ENCODE data around the gene PDZRN4. TPM values are rescaled to one million over a fixed set of nuclear protein-coding genes. Genes with fewer than 3 reads are reported as not detected.

PDZRN4 gene
- total RNA-seq, 1 donor from 2014 or later = 0.24 TPM

- ATAC-seq = no peak
Observed at GRCh38 chr12:41365653-41366171, 177.6 kb downstream of the PDZRN4 start.

DNA sequence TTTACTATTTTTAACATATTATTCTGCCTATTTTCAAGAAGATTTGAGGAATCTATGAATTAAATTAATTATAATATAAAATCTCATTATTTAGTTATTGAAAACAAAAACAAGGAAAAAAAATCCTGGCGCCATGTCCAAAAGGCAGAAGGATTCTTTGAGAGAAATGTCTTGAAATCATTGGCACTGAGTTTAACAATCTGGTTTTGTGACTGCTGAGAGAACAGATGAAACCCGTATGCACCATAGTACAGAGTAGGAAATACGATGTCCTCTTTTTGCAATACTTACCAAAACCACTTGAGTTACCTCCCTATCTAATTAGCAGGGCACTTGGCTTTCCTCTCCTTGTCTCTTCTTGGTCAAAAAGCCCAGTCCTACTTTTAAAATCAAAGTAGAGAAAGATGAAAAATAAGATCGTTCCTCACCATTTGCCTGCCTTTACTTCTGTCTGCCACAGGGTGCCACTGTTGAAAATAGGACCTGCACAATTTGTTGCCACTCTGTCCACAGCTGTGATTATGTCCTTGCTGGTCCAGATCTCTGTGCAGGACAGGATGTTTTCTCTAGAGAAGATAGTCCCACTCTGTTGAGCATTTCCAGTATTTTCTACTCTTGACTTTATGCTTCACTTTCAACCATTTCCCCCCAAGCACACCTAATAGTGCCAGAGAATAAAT lies 179.7 kb downstream of the PDZRN4 start:
- no peak for ATAC-seq

DNA sequence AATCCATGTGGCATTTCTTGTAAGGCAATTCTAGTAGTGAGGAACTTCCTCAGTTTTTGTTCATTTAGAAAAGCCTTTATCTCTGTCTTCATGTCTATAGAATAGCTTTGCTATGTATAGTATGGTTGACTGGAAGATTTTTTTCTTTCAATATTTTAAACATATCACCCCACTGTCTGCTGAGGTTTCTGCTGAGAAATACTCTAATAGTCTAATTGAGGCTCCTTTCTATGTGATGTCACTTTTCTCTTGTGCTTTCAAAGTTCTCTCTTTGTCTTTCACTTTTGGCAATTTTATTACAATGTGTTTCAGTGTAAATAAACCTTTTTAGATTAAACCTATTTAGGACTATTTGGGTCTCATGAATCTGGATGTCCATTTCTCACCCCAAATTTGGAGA lies 192.8 kb downstream of the PDZRN4 start:
- ATAC-seq = no peak

DNA sequence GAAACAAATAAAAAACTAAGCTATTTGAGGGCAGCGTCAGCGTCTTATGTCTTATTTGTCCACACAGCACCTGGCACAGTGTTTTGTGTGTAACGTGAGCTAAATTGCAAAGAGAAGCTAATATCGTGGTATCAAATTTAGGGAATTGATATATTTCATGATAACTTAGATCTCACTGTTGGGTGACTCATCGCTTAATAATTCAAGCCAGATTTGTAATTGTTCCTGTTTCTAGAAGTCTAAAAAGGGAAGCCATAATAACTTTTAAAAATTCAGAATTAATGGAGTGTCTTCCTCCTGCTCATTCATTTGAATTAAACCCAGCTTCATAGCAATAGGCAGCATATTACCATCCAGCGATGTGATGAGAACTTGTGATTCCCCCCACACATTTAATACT lies 214.7 kb downstream of the PDZRN4 start:
- no peak for ATAC-seq

DNA sequence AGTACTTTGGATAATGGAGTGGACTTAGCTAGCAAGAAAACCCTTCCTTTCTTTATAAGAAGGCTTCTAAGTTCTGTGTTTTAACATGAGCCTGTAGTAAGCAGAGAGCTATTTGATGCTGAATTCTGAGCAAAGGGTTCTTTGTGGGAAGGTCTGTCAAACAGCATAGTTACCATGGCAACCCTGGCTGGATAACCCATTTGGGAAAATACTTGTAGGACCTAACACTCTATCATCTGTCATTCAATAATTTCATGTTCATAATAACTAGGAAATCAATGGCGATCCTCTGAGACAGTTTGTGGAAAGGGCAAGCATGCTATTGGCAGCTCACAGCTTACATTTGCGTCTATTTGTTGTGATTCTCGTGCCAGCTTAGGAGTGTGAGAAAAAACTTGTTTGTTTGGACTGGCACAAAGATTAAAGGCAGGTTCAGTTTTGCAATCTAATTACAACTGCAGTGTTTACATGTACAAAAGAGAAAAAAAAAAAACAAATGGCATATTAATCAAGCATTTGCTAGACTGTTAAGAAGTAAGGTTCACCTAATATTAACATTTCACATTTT lies 219.2 kb downstream of the PDZRN4 start:
- no peak for ATAC-seq

- ATAC-seq = no peak
Observed at GRCh38 chr12:41409628-41410027, 221.5 kb downstream of the PDZRN4 start.

GRCh38 chr12:41418586-41418985 lies 230.5 kb downstream of the PDZRN4 start:
- no peak for ATAC-seq

DNA sequence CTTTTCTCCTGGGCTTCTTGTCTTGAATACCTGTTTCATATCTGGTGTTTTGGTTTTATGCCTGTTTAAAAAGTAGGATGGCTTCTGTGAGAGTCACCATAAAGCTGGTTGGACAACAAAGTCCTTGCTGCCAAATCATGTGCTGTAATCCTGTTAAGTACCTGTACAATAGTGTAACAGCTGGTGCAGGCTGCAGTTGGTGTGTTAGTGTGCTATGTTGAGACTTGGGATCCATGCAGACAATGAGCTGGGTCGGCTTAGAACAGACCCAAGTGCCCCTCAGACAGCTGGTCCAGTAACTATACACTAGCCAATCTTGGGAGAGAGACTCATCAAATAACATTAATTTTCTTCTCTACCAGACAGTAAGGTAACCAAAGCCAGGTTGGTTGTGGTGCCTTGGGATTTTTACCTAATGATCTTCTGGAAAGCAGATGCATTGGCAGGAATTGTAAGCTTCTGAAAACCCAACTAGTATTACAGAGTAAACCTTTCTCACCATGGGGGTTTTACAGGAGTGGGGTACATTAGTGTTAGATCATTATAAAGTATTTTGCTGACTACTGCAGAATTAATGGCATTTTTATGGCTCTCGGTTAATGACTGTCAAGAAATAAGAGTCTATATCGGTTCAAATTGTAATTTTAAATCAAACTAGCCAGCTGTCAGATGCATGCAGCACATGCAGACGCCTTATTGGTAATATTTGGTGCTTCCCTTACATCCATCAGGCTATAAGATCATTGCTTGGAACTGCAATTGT lies 231.2 kb downstream of the PDZRN4 start:
- ATAC-seq = no peak

GRCh38 chr12:41424651-41425050 lies 236.5 kb downstream of the PDZRN4 start:
- ATAC-seq = no peak

DNA sequence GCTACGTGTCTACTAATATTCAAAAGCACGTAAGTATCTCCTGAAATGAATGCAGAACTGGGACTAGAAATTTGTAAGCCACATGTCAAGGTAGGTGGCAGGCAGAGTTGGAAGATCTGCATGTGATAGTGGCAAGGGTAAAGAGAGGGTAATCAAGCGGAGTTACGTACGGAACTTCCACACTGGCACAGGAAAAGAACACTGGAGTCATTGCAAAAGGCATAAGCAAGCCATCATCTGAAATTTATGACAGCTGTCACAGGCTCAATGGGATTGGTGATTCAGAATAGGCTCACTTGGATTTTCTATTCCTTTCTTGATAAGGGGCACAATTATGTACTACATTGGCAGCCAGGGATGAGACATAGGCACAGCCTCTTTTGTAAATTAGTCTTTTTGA lies 245.3 kb downstream of the PDZRN4 start:
- no peak for ATAC-seq

GRCh38 chr12:41436076-41436475 lies 248.0 kb downstream of the PDZRN4 start:
- no peak for ATAC-seq

DNA sequence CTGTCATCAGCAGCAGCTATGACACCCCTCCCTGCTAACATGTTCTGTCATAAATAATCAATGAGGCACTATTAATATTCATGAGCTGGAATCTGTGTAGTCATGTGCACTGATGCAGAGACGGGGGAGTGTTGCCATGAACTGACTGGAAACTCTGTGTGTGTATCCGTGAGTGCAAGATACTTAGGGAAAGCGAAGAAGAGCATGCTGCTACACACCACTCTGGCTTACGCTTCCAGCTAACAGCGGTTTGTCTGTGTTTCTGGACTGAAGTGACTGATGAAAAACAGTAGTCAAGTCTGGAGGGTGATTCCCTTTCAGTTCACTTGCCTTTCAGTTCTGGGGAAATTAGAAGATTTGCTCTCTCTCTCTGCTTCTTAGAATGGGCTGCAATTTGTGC lies 249.4 kb downstream of the PDZRN4 start:
- ATAC-seq = no peak

- no peak for ATAC-seq
Observed at GRCh38 chr12:41438854-41439541, 250.9 kb downstream of the PDZRN4 start.

- no peak for ATAC-seq
Observed at GRCh38 chr12:41439801-41440200, 251.7 kb downstream of the PDZRN4 start.

- no peak for ATAC-seq
Observed at GRCh38 chr12:41441180-41441579, 253.1 kb downstream of the PDZRN4 start.

- ATAC-seq = no peak
Observed at GRCh38 chr12:41442896-41443295, 254.8 kb downstream of the PDZRN4 start.

- no peak for ATAC-seq
Observed at GRCh38 chr12:41443690-41444089, 255.6 kb downstream of the PDZRN4 start.

DNA sequence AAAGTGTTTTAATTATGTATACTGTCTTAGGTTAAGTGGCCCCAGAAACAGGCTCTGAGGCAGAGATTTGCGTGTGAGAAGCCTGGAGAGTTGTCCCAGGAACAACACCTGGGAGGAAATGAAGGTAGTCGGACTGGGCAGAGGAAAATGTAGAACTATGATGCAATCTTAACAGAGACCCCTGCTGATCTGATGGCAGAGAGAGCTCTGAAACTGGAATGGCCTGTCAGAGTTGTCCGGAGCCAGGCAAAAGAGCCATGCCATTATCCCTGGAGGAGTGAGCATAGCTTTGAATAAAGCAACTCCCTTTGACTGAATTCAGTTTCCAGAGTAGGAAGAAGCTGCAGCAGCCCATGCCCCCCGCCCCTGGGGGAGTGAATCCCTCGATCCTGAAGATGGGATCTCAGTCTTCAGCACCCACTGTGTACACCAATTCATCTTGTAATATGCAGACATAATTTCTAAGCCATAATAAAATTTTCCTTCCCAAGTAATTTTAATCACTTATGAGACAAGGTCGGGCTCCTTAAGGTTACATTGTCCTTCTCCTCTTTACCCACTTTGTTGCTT lies 264.8 kb downstream of the PDZRN4 start:
- ATAC-seq = no peak

GRCh38 chr12:41453409-41453808 lies 265.3 kb downstream of the PDZRN4 start:
- ATAC-seq = no peak

GRCh38 chr12:41459111-41459905 lies 271.2 kb downstream of the PDZRN4 start:
- ATAC-seq = no peak

GRCh38 chr12:41459906-41460214 lies 271.7 kb downstream of the PDZRN4 start:
- no peak for ATAC-seq

GRCh38 chr12:41460906-41461305 lies 272.8 kb downstream of the PDZRN4 start:
- no peak for ATAC-seq
